K562 (cell line): ENCODE data around the gene UCHL5. TPM values are rescaled to one million over a fixed set of nuclear protein-coding genes. Genes with fewer than 3 reads are reported as not detected.

Source experiments
- BHLHE40 ChIP-seq: IDR thresholded peaks from 2 replicates; pipeline ENCODE4 v1.6.1; 2011; ENCODE audit warnings: low read length, improper control_type of control experiment
- BRCA1 ChIP-seq, 2 experiments: fragments of 450-650 bp in 1 of 2; sonication (generic) in 1 of 2; formaldehyde crosslinking in 1 of 2; IDR thresholded peaks; 2 replicates each; pipeline versions ENCODE4 v1.5.0 to v1.6.1; 2017 to 2020; ENCODE audit warnings: mild to moderate bottlenecking in 1 of 2, missing genetic modification reagents in 1 of 2
- GABPB2 ChIP-seq: fragments of 250-450 bp; sonication (Bioruptor Pico); conservative IDR thresholded peaks from 2 replicates; pipeline ENCODE4 v1.5.1; 2021; ENCODE audit warnings: mild to moderate bottlenecking
- NBN ChIP-seq: fragments of 450-650 bp; IDR thresholded peaks from 2 replicates; pipeline ENCODE4 v1.6.1; 2016; ENCODE audit warnings: low read depth, mild to moderate bottlenecking
- PRDM10 ChIP-seq: fragments of 450-650 bp; IDR thresholded peaks from 2 replicates; pipeline ENCODE4 v1.6.1; 2018; ENCODE audit not compliant: partially characterized antibody
- RREB1 ChIP-seq: fragments of 250-450 bp; sonication (Bioruptor Pico); IDR thresholded peaks from 2 replicates; pipeline ENCODE4 v1.4.0; 2020
- SLC30A9 ChIP-seq: fragments of 250-450 bp; sonication (Bioruptor Pico); IDR thresholded peaks from 2 replicates; pipeline ENCODE4 v1.8.0; 2022; ENCODE audit warnings: mild to moderate bottlenecking, moderate library complexity
- SRSF9 ChIP-seq: fragments of 200-400 bp; formaldehyde crosslinking; IDR thresholded peaks from 2 replicates; pipeline ENCODE4 v1.6.1; 2017; ENCODE audit warnings: low read depth, low read length, borderline replicate concordance
- STAT5A ChIP-seq: IDR thresholded peaks from 2 replicates; pipeline ENCODE4 v1.6.1; 2012; ENCODE audit warnings: low read length, inconsistent platforms, borderline replicate concordance
- SUPT5H ChIP-seq: fragments of 450-650 bp; IDR thresholded peaks from 2 replicates; pipeline ENCODE4 v1.6.1; 2016
- ZNF778 ChIP-seq: fragments of 450-650 bp; formaldehyde crosslinking; IDR thresholded peaks from 2 replicates; pipeline ENCODE4 v1.4.0; 2020; ENCODE audit warnings: mild to moderate bottlenecking, moderate library complexity
- polyA plus RNA-seq, 8 experiments: library from polyadenylated mRNA; depleted of rRNA in 4 of 8; stranded (reverse) in 5 of 8; unstranded in 3 of 8; fragments of >200 nt; fragmentation: Nextera tagmentation in 2 of 8; fragmentation: Illumina TruSeq in 1 of 8; extraction: Ambion mirVana in 2 of 8; extraction: Trizol in 1 of 8; gene quantifications; 2 replicates each; pipeline versions ENCODE4 v1.2.1 to v1.2.3, GENCODE V29; 2011 to 2014; ENCODE audit warnings: inconsistent platforms in 1 of 8, missing spikeins in 1 of 8
- total RNA-seq, 7 experiments: library from RNA; depleted of rRNA in 6 of 7; stranded (reverse); fragments of >200 nt in 6 of 7; fragmentation: Illumina TruSeq in 2 of 7; extraction: Trizol in 2 of 7; gene quantifications; 2 replicates each; pipeline versions ENCODE4 v1.2.1 to v1.2.3, GENCODE V29; 2011 to 2021; ENCODE audit warnings: low replicate concordance in 1 of 7
- TF ChIP-seq, protein P1 (sequence below): fragments of 250-450 bp; sonication (Bioruptor Pico); IDR thresholded peaks from 2 replicates; pipeline ENCODE4 v1.8.0; 2022; ENCODE audit warnings: moderate library complexity, mild to moderate bottlenecking, inconsistent platforms
- TF ChIP-seq, protein P2 (sequence below): sonication (generic); formaldehyde crosslinking; IDR thresholded peaks from 2 replicates; pipeline ENCODE4 v1.8.1; 2023; ENCODE audit warnings: mild to moderate bottlenecking, missing genetic modification reagents

The UCHL5 gene
- total and polyA plus RNA-seq, 9 of the 15 experiments (the other 6 are each of a cell fraction or from before 2014, with no cell fraction given): 61.0 to 206 (median 122) TPM

DNA sequence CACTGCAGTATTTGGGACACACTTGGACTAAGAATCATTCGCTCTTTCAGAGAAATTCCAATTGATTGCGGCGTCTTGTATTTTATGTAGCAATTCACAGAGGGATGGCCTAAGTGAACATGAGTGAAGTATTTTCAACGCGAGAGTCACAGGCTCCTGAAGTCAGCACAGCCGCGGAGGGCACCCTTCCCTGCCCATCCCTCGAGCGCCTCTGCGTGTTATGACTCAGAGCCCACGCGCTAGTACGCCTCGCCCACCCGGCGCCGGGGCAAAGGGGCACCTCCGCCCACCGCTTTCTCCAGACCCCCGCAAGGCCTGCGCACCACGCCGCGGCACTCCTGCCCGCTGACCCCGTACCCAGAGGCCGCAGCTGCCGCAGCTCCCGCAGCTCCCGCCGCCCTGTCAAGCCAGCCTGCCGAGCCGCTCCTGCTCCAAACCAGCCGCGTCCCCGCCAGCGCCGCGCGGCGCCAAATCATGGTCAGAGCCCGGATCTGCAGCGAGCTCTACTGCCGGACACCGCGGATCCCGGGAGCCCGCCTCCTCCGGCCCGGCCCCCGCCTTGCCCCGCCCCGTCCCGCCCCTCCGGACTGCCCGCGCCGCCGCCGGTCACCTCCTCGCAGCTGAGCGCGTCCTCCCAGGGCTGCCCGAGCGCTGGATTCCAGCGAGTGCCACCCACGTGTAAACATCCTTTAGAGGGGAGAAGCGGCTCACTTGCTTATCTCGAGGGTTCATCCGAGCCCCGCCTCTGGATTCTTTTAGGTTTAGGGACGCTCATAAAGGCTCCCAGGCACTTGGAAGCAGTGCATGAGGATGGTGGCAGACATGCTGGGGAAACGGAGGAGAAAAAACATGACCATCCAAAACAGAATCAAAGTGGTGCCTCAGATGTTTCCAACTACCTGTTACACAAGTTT is 46.0 kb upstream of the UCHL5 start, which contains the start of gene GLRX2 (continued):
- peak; percentile 4 for TF ChIP-seq PRDM10
- TF ChIP-seq GABPB2 (CRISPR knock-in tag): no peak
- TF ChIP-seq, protein P1, sequence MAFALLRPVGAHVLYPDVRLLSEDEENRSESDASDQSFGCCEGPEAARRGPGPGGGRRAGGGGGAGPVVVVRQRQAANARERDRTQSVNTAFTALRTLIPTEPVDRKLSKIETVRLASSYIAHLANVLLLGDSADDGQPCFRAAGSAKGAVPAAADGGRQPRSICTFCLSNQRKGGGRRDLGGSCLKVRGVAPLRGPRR (CRISPR knock-in tag): no peak
- no peak for TF ChIP-seq BRCA1 (IDR thresholded peaks at IDR 0.05)
- no peak for TF ChIP-seq BRCA1 (CRISPR knock-in tag; IDR thresholded peaks at IDR 0.05)
- TF ChIP-seq NBN: peak; percentile 40; the same call in 1 of the 2 replicates
- 0 out of 2 replicates have a peak, but pooled peaks have one; percentile 6 for TF ChIP-seq STAT5A
- TF ChIP-seq, protein P2, sequence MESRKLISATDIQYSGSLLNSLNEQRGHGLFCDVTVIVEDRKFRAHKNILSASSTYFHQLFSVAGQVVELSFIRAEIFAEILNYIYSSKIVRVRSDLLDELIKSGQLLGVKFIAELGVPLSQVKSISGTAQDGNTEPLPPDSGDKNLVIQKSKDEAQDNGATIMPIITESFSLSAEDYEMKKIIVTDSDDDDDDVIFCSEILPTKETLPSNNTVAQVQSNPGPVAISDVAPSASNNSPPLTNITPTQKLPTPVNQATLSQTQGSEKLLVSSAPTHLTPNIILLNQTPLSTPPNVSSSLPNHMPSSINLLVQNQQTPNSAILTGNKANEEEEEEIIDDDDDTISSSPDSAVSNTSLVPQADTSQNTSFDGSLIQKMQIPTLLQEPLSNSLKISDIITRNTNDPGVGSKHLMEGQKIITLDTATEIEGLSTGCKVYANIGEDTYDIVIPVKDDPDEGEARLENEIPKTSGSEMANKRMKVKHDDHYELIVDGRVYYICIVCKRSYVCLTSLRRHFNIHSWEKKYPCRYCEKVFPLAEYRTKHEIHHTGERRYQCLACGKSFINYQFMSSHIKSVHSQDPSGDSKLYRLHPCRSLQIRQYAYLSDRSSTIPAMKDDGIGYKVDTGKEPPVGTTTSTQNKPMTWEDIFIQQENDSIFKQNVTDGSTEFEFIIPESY (CRISPR knock-in tag): peak; percentile 47; the same call in 1 of the 2 replicates
- no peak for TF ChIP-seq SLC30A9 (CRISPR knock-in tag)
- peak; percentile 67 for TF ChIP-seq SUPT5H
- TF ChIP-seq ZNF778 (CRISPR knock-in tag): no peak
- peak; percentile 79 for TF ChIP-seq BHLHE40
- no peak for TF ChIP-seq RREB1 (CRISPR knock-in tag)
- TF ChIP-seq SRSF9: no peak
